GM19239 (cell line): ENCODE data around the gene ADM.
"Not testable (repeated sequence)": the region's sequence is repeated elsewhere in the genome, so short reads cannot be mapped to it uniquely, and the experiment has no call there.

ENCODE experiments used
- DNase-seq: peaks from one replicate; pipeline ENCODE4 v3.0.0; 2011; ENCODE audit warnings: low spot score; ENCODE audit not compliant: insufficient read length
- FAIRE-seq: peaks from 2 replicates; lab custom pipeline; 2011; peaks lifted over from hg19 to GRCh38; lab: Jason Lieb, UNC

Gene ADM, protein sequence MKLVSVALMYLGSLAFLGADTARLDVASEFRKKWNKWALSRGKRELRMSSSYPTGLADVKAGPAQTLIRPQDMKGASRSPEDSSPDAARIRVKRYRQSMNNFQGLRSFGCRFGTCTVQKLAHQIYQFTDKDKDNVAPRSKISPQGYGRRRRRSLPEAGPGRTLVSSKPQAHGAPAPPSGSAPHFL

DNA sequence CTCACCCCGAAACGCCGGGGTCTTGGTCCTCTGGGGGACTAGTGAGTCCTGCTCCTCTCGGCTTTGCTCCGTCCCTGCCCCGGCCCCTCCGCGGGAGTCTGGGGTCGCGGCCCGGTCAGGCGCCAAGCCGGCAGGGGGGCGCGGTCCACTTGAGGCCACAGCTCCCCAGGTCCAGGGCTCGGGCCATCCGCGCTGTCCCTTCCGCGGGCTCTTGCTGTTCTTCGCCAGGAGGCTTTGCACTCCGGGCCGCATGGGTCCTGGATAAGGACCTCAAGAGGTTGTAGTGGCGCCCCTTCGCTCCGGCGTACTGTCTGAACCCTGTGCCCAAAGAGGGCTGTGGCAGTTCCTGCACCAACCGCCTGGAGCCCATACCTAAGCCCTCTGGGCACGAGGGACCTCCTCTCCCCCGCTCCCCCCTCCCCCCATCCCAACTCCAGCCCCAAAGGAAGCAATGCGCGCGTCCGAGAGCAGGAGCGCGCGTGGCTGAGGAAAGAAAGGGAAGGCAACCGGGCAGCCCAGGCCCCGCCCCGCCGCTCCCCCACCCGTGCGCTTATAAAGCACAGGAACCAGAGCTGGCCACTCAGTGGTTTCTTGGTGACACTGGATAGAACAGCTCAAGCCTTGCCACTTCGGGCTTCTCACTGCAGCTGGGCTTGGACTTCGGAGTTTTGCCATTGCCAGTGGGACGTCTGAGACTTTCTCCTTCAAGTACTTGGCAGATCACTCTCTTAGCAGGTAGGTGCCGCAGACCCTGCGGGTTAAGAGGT lies at the start of gene ADM:
Gene ADM, plus strand, starts transcription at position 579 of the 767 bp plus-strand sequence. CDS start 628 bp downstream, outside the sequence.
- no peak for FAIRE-seq
- no peak for DNase-seq

DNA sequence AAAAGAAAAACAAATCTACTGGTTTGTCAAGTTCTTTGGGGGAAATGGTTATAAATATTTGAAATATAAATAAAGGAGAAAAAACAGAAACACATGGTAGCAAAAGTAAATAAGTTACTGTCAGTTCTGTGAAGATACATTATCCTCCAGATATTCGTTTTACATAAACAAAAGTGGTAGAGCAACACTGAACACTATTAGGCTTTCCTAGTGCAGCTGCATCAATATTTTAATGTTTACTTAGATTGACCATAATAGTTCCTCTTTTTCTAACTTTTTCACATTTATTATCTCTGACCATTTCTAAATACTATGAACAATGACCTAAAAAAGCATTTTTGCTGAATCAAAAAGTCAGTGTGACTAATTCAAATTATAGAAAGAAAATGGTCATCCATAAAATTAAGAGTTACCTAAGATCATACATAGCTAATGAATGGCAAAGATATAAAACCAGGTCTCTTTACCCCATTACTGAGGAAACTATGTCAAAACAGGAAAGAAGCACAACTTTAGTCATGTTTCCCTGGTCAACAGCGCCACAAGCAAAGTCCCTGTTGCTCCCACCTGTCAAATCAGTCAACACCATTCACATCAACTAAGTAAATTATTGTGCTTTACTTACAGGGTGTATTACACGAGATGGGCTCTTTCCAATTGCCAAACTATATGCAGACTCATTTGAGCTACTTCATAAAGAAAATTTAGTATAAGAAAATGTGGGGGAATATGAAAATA lies 49.3 kb upstream of the ADM start:
- FAIRE-seq, result no peak
- DNase-seq, result no peak

DNA sequence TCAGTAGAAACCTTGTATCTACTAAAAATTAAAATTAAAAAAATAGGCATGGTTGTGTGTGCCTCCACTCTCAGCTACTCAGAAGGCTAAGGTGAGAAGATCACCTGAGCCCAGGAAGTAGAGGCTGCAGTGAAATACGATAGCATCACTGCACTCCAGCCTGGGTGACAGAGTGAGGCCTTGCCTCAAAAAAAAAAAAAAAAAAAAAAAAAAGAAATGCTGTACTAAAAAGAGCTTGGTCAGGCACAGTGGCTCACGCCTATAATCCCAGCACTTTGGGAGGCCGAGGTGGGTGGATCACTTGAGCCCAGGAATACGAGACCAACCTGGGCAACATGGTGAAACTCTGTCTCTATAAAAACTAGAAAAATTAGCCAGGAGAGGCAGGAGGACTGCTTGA lies 47.4 kb upstream of the ADM start:
- DNase-seq (no peak), FAIRE-seq (no peak)

DNA sequence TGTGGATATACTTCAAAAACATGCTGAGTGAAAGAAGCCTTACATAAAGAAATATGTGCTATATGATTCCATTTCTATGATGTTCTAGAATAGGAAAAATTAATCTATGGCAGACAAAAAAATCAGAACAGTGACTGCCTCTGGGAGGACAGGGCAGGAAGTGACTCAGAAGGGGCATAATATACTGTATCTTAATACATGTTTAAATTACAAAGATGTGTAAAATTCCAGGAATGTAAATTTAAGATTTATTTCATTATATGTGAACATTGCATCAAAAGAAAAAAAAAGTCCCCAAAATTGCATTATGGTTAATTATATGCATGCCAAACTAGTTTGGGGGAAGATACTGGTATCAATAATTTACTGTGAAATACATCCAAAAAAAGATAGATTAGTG lies 43.1 kb upstream of the ADM start:
- DNase-seq, result no peak
- FAIRE-seq, result no peak

DNA sequence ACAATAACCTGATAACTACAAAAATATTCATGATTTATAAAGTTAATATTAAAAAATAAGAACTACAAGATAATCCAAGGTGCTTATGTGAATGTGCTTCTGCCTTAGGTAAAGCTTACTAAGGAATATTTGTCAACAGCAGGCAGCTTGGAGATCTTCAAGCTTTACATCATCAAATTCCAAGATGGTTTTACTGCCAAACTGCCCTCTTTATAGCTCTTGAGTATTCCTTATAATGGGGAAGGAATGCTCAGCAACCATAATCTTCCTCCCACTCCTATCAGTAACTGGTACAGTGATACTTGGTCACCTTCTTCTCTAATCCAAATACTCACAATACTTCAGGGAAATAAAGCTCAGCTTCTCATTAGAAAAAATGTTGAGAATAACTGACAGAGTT lies 40.9 kb upstream of the ADM start:
- FAIRE-seq, result no peak
- DNase-seq, result no peak

DNA sequence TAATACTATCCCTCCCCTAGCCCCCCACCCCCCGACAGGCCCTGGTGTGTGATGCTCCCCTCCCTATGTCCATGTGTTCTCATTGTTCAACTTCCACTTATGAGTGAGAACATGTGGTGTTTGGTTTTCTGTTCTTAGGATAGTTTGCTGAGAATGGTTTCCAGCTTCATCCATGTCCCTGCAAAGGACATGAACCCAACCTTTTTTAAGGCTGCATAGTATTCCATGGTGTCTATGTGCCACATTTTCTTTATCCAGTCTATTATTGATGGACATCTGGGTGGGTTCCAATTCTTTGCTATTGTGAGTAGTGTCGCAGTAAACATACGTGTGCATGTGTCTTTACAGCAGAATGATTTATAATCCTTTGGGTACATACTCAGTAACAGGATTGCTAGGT lies 40.2 kb upstream of the ADM start:
- not testable (repeated sequence) for DNase-seq, FAIRE-seq

DNA sequence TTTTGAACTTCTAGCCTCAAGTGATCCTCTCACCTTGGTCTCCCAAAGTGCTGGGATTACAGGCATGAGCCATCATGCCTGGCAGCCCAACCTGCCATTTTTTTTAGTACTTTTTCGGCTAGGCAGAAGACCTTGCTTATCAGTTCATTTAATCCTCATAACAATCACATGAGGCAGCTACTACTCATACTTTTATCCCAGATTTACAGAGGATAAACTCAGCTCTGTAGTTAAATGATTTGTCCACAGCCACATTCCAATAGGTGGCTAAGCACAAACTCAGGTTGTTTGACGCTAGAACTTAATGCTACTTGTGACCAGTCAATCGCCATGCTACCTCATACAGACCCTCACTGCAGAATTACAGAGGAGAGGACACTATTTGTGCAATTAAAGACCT lies 38.9 kb upstream of the ADM start:
- FAIRE-seq, result no peak

DNA sequence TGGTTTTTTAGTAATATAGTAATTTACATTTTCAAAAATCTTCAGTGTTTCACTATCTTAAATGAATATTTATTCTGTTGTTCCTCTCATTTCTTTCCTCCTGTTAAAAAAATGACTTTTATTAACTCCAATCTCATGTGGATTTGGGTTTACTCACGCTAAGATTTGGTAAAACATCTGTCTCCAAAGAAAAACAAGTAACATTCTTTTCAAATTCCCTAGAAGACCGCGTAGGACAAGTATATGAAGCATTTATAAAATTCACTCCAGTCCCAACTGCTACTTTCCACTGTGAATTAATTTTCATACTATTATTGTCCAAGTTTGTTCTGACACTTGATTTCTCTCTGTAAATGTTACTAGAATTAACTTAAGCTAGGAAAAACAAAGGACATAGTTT lies 37.1 kb upstream of the ADM start:
- DNase-seq, result no peak
- FAIRE-seq, result no peak

More for the DNA sequence above, 38.9 kb upstream of the ADM start:
- no peak for DNase-seq

DNA sequence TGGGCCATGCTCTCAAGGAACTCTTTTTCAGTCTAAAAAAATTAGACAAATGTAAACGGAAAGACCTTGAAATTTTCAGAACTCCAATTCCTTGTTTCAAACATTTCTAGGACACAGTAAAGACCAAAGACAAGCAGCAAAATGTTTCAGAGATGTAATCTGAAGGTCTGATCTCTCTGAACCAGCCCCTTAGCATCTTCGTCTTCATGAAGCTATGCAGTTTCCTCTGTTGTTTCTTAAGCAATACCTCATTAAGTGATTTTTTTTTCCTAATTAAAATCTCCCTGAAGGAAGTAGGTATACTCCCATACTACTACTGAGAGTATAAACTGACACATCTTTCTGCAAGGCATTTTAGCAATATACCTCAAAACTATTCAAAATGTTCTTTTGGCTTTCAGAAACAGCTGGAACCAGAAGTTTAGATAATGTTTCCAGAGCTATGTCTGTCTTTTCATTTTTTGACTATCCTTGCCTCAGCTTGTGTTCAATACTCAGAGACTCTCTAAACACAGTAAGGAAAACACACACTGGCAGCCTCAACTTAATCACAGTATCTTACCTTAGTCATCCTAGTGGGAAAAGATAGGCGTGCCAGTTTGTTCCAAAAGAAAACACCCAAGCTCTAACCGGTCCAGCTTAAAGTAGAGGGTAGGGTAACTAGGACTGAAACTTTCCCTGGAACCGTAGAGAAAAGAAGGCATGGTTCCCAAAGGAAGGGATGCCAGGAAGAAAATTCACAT lies 36.0 kb upstream of the ADM start:
- DNase-seq (no peak), FAIRE-seq (no peak)

DNA sequence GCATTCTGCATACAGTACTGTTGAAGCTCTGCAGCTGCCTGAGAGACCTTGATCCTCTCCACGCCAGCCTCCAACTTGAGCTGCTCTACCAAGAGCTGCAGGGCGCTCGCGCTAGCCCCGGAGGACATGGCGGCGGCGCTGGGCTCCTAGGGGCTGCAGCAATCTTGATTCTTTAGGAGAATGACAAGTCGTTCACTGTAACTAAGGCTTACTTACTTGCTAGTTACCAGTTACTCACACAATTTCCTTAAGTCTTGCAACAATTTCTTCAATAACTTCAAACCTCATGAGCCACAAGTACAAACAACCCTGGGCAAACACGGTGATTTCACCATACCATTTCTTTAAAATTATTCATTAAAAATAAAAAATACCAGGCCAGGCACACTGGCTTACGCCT lies 32.7 kb upstream of the ADM start:
- DNase-seq (no peak), FAIRE-seq (no peak)

DNA sequence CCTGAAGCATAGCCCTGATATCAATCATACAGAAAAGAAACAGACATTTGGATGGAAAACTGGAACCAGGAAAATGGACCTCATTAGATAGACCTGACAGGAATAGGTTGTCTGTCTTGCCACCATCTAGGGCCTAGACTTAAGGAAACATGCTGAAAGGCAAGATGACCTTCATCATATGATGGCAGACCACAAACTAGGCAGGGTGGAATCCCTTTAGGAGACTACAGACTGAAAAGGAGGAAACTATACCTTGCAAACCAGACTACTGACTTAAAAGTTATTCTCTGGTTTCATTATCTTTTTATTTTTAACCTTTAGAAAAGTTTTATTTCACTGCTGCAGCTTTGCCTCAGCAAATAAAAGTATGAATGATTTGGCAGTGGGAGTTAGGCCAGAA lies 31.1 kb upstream of the ADM start:
- FAIRE-seq (no peak), DNase-seq (no peak)

DNA sequence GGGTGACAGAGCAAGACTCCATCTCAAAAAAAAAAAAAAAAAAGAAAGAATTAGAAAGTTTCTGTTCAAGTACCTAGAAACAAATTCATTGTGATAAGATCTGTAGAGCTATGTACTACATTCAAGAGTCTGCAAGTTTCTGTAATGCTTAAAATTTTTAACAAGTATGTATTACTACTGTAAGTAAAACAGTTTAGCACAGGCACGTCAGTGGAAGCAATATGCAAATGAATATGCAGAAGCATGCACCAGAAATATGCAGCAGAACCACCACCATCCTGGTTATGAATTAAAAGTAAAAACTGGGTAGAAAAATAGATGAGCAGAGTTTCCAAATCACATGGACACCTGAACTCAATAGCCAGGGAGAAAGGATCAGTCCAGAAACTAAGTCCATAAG lies 30.1 kb upstream of the ADM start:
- DNase-seq (no peak), FAIRE-seq (no peak)

DNA sequence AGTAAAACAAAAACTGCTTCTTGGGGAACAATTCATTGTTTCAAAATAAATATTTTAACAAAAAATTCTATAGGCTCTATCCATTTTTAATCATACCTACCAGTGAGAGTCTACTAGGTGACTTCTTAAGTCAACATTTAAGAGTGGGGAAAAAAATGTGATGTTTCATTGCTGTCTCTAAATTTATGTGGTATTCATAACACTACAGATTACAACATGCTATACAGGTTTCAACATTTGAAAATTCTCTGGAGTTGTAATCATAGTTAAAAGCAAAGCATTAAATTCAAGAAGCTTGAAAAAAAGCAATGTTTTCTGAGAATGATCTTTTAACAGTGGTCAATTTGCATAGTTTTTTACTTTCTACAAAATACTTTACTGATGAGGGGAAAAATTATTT lies 29.2 kb upstream of the ADM start:
- DNase-seq (no peak), FAIRE-seq (no peak)

DNA sequence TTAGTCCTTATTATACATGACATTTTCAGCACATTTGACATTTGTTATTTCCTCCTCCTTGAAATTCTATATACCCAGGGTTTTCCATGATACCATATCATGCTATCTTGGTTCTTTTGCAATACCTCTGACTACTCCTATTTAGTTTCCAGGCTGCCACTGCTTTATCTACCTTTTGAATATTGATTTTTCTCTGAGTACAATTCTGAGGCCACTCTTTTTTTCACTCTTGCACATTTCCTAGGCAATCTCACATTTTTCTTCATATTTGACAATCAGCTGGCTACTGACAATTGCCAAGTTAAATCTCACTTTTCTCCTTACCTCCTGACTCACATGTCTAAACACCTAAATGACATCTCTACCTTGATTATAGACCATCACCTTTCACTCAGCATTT lies 22.8 kb upstream of the ADM start:
- FAIRE-seq, result no peak
- DNase-seq, result no peak

DNA sequence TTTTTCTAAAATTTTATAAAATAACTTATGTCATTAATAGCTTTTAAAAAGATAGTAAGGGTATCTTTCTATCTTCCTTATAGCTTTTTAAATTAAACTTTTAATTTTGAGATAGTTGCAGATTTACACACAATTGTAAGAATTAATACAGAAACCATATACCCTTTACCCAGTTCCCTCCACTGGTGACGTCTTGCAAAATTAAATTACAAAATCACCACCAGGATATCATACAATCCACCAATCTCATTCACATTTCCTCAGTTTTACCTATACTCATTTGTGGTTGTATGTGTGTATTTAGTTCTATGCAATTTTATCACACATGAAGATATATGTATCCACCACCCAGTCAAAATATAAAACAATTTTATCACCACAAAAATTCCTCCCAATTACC lies 20.9 kb upstream of the ADM start:
- FAIRE-seq (no peak), DNase-seq (no peak)

DNA sequence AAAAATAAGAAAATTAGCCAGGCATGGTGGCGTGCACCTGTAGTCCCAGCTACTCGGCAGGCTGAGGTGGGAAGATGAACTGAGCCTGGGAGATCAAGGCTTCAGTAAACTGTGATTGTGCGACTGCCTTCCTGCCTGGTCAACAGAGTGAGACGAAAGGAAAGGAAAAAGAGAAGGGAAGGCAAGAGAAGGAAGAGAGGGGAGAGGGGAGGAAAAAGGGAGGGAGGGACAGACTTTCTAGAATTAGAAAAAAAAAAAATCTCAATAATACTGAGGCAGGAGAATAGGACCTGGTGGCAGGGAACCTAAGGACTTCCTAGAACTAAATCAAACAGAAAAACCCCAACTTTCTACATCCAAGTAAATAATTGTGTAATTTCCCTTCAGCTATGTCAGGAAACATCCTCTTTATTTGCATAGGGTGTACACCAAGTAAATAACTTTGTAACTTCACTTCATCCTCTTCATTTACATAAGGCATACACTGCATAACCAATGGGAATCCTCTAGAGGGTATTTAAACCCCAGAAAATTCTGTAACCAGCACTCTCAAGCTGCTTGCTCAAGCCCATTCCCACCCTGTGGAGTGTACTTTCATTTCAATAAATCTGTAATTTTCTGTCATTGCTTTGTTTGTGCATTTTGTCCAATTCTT lies 19.6 kb upstream of the ADM start:
- no peak for FAIRE-seq
- DNase-seq, result no peak

DNA sequence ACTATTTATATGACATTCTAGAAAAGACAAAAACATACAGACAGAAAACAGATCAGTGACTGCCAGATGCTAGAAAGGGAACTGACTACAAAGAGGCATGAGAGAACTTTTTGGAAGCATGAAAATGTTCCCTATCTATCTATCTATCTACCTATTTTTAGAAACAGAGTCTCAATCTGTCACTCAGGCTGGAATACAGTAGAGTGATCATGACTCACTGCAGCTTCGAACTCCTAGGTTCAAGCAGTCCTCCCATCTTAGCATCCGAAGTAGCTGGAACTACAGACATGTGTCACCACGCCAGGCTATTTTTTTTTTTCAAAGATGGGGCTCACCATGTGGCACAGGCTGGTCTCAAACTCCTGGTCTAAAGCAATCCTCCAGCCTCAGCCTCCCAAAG lies 17.7 kb upstream of the ADM start:
- FAIRE-seq (no peak), DNase-seq (no peak)

DNA sequence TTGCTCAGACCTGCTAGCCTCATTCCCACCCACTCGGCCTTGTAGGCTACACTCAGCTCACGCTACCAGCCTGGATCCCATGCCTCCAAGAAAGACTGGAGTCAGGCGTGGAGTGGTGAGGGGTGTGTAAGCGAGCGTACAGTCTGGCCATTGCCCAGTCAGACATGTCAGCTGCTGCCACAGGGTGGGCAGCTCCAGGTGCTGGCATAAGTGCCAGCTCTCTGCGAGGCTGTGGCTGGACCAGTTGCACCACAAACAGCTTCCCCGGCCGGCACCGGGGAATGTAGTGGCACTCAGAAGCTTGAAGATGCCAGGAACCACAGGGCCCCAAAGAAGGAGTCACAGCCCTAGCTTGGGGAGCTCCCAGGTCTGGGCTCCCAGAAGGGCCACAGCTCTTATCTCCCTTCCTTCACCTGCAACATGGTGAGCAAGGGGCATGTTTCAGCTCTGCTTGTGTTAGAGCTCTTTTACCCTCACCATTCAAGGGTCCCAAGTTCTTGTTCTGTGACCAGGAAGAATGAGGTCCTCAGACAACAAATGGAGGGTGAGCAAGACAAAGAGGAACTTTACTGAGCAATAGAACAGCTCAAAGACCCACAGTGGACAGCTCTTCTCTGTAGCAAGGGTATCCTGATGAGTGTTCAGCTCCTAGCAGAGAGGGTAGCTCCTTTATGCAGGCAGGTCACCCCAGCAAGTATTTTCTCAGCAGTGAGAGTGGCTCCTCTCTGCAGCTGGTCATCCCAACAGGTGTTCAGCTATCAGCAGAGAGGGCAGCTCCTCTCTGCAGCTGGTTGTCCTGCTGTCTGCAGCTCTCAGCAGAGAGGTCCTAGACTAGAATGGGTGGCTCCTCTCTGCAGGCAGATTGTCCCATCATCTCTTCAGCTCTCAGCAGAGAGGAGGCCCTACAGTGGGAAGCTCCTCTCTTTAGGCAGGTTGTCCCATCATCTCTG lies 16.8 kb upstream of the ADM start:
- DNase-seq (no peak), FAIRE-seq (no peak)
